ENCODE data around the gene FLOT2. TPM values are rescaled to one million over a fixed set of nuclear protein-coding genes. Genes with fewer than 3 reads are reported as not detected.
A peak's percentile ranks its signal among the peaks of the same experiment; 100 is the strongest.
"Not testable (repeated sequence)": the region's sequence is repeated elsewhere in the genome, so short reads cannot be mapped to it uniquely, and the experiment has no call there.

The FLOT2 gene
- total RNA-seq, 1 experiment from 2014 or later = 126 TPM

GRCh38 chr17:28880572-28880945, 17.0 kb downstream of the FLOT2 start:
- CTCF ChIA-PET = interaction anchor here (0.9 to 2.0 kb wide), 2 partner anchors 117 to 128 kb away, joined by 3 to 17 read pairs; no protein-coding TSS in a partner anchor
- TF ChIP-seq CTCF (IDR thresholded peaks at IDR 0.05; ENCODE audit: unreplicated experiment) = no peak
- POLR2A ChIA-PET = no interaction called here

DNA sequence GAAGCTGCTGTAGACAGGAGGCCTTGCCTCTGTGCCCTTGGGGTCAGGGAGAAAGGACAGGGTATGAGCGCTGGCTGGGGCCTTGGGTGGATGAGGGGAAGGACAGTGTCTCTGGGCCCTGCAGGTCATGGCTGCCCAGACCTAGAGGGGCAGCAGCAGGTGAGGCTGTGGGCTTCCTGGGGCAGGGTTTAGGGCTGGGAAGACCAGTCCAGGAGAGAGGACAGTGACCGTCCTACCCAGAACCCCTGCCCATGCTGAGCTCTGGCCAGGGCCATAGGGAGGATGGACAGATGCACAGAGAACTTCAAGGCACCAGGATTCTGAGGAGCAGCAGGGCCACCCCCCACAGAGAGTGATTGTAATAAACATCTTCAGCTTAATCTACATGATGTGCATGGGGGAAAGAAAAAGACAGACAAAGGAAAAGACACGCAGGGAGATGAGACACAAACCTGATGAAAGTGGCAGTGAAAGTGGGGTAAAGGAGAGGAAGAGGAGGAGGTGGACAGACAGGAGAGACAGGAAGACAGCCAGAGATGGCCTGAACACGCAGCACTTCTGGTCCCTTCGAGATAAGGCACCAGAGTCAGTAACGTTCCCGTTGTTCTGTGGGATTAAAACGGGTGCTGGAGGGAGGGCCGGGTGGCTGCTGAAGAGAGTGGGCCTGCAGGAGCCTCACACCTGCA, 17.5 kb downstream of the FLOT2 start:
- peaks cover 59% of the 10 kb centered on the region for H3K36me3 Mint-ChIP-seq (ENCODE audit: insufficient read depth, unreplicated experiment)
- BruUV-seq (replicated peaks) = no TSS peak
- no peak for TF ChIP-seq CTCF (IDR thresholded peaks at IDR 0.05; ENCODE audit: unreplicated experiment)
- intact Hi-C loops (cut with micrococcal nuclease) = loop anchor here (1.0 kb wide), 1 partner anchor 154 kb away; the partner anchor contains the start of gene TLCD1
- no peaks in the 10 kb centered on the region for H3K9me3 Mint-ChIP-seq (ENCODE audit: unreplicated experiment)
- peaks cover 19% of the 10 kb centered on the region for H3K4me1 Mint-ChIP-seq (ENCODE audit: insufficient read depth, unreplicated experiment)
- ChIA-PET POLR2A (interaction anchor here (0.8 to 1.8 kb wide), 4 partner anchors 24 to 153 kb away, joined by 3 to 5 read pairs (median 4); partner anchors contain the start of gene FAM222B), CTCF (interaction anchor here (0.6 to 2.2 kb wide), 10 partner anchors 9 to 160 kb away, joined by 3 to 17 read pairs (median 4); partner anchors contain the start of genes RPL23A and TLCD1)
- H3K4me3 Mint-ChIP-seq (ENCODE audit: unreplicated experiment) = no peak overlapping the region
- DNase-seq (ENCODE audit: unreplicated experiment) = no peak
- no peak overlapping the region for H3K27ac Mint-ChIP-seq (ENCODE audit: low read depth, unreplicated experiment)
- no peaks in the 10 kb centered on the region for H3K27me3 Mint-ChIP-seq (ENCODE audit: insufficient read depth, unreplicated experiment)

More at GRCh38 chr17:28880572-28880945, 17.0 kb downstream of the FLOT2 start:
- Mint-ChIP-seq H3K27me3 (ENCODE audit: insufficient read depth, unreplicated experiment) (no peaks in the 10 kb centered on the region), H3K9me3 (ENCODE audit: unreplicated experiment) (no peaks in the 10 kb centered on the region), H3K4me1 (ENCODE audit: insufficient read depth, unreplicated experiment) (peaks cover 19% of the 10 kb centered on the region), H3K27ac (ENCODE audit: low read depth, unreplicated experiment) (no peak overlapping the region), H3K36me3 (ENCODE audit: insufficient read depth, unreplicated experiment) (peaks cover 62% of the 10 kb centered on the region), H3K4me3 (ENCODE audit: unreplicated experiment) (no peak overlapping the region)
- intact Hi-C loops (cut with micrococcal nuclease) = no loop called here
- BruUV-seq (replicated peaks) = no TSS peak
- DNase-seq (ENCODE audit: unreplicated experiment) = no peak

DNA sequence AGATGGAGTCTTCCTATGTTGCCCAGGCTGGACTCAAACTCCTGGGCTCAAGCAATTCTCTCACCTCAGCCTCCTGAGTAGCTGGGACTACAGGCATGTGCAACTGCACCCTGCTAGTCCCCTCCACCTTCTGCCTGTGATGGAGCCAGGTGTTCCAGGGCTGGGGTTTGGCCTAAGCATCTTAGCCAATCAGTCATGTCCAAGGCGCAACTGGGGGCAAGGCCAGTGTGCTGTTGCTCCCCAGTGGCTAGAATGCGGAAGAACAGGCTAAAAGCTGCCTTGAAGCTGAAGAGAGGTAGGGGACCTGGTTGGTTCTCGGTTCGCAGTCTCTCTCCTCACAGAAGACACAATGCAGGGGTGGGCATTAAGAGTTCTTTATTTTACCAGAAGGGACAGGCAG, 18.6 kb downstream of the FLOT2 start:
- POLR2A ChIA-PET = interaction anchor here (0.6 to 1.8 kb wide), 12 partner anchors 8 to 152 kb away, joined by 3 to 5 read pairs (median 3); partner anchors contain the start of genes FAM222B and PHF12
- Mint-ChIP-seq H3K27me3 (ENCODE audit: insufficient read depth, unreplicated experiment) (no peaks in the 10 kb centered on the region), H3K27ac (ENCODE audit: low read depth, unreplicated experiment) (no peak overlapping the region), H3K4me3 (ENCODE audit: unreplicated experiment) (no peak overlapping the region), H3K9me3 (ENCODE audit: unreplicated experiment) (no peaks in the 10 kb centered on the region), H3K4me1 (ENCODE audit: insufficient read depth, unreplicated experiment) (peaks cover 19% of the 10 kb centered on the region), H3K36me3 (ENCODE audit: insufficient read depth, unreplicated experiment) (peaks cover 48% of the 10 kb centered on the region)
- TF ChIP-seq CTCF (IDR thresholded peaks at IDR 0.05; ENCODE audit: unreplicated experiment) = peak; percentile 45
- peak; percentile 66 for DNase-seq (ENCODE audit: unreplicated experiment)
- CTCF ChIA-PET = interaction anchor here (0.6 to 2.2 kb wide), 11 partner anchors 8 to 190 kb away, joined by 3 to 17 read pairs (median 4); partner anchors contain the start of genes RPL23A and TLCD1
- no TSS peak for BruUV-seq (replicated peaks)
- intact Hi-C loops (cut with micrococcal nuclease) = loop anchor here (1.0 kb wide), 1 partner anchor 153 kb away; the partner anchor contains the start of gene TLCD1

DNA sequence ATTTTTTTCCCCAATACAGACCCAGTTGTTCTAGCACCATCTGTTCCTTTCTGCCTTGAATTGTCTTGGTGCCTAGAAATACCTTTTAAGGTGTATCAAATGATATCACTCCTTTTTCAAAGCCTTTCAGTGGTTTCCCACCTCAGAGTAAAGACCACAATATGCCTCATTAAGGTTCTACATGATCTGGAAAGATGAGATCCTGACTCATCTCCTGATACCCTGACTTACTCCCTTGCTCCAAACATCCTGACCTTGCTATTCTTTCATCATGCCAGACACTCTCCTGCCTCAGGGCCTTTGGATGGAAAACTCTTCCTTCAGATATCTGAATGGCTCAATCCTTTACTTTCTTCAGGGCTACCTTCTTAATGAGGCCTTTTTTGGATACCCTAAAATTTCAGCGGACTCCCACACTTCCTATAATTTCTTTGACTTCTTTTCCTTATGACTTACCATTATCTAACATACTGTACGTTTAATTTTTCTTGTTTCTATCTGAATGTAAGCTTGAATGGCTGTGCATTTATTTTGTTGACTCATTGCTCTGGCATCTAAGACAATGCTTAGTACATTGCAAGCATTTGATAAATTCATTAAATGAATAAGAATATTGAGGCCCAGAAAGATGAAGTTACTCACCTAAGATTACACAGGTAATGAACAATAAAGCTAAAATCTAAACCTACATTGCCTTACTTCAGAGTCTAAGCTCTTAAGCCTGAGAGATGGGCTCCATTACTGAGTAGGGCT, 19.2 kb downstream of the FLOT2 start:
- no peak overlapping the region for H3K4me3 Mint-ChIP-seq (ENCODE audit: unreplicated experiment)
- H3K27ac Mint-ChIP-seq (ENCODE audit: low read depth, unreplicated experiment) = no peak overlapping the region
- no TSS peak for BruUV-seq (replicated peaks)
- DNase-seq (ENCODE audit: unreplicated experiment) = peak; percentile 36
- intact Hi-C loops (cut with micrococcal nuclease) = no loop called here
- H3K9me3 Mint-ChIP-seq (ENCODE audit: unreplicated experiment) = no peaks in the 10 kb centered on the region
- CTCF ChIA-PET = interaction anchor here (0.6 to 2.2 kb wide), 7 partner anchors 17 to 356 kb away, joined by 3 to 16 read pairs (median 5); partner anchors contain the start of gene TLCD1
- no peaks in the 10 kb centered on the region for H3K27me3 Mint-ChIP-seq (ENCODE audit: insufficient read depth, unreplicated experiment)
- no peak for TF ChIP-seq CTCF (IDR thresholded peaks at IDR 0.05; ENCODE audit: unreplicated experiment)
- peaks cover 19% of the 10 kb centered on the region for H3K4me1 Mint-ChIP-seq (ENCODE audit: insufficient read depth, unreplicated experiment)
- POLR2A ChIA-PET = interaction anchor here (0.6 to 1.8 kb wide), 12 partner anchors 8 to 151 kb away, joined by 3 to 5 read pairs (median 3); partner anchors contain the start of genes FAM222B and PHF12
- H3K36me3 Mint-ChIP-seq (ENCODE audit: insufficient read depth, unreplicated experiment) = peaks cover 42% of the 10 kb centered on the region

DNA sequence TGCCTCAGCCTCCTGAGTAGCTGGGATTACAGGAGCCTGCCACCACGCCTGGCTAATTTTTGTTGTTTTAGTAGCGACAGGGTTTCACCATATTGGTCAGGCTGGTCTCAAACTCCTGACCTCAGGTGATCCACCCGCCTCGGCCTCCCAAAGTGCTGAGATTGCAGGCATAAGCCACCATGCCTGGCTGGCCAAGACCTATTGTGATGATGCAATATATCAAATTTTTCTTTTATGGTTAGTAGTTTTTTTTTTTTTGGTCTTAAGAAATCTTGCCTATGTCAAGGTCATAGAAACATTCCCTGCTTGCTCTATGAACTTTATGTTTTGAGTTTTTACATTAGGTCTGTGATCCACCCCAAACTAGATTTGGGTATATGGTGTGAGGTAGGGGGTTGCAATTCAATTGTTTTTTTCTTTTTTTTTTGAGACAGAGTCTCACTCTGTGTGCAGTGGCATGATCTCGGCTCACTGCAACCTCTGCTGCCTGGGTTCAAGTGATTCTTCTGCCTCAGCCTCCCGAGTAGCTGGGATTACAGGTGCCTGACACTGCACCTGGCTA, 20.3 kb downstream of the FLOT2 start:
- H3K4me3 Mint-ChIP-seq (ENCODE audit: unreplicated experiment); H3K27me3 Mint-ChIP-seq (ENCODE audit: insufficient read depth, unreplicated experiment); POLR2A ChIA-PET; BruUV-seq (replicated peaks); intact Hi-C loops (cut with micrococcal nuclease); H3K27ac Mint-ChIP-seq (ENCODE audit: low read depth, unreplicated experiment); DNase-seq (ENCODE audit: unreplicated experiment); H3K9me3 Mint-ChIP-seq (ENCODE audit: unreplicated experiment): not testable (repeated sequence)
- peaks cover 19% of the 10 kb centered on the region for H3K4me1 Mint-ChIP-seq (ENCODE audit: insufficient read depth, unreplicated experiment)
- H3K36me3 Mint-ChIP-seq (ENCODE audit: insufficient read depth, unreplicated experiment) = peaks cover 33% of the 10 kb centered on the region
- CTCF ChIA-PET = interaction anchor here (0.6 to 1.2 kb wide), 3 partner anchors 16 to 113 kb away, joined by 3 to 6 read pairs (median 3); no protein-coding TSS in a partner anchor
